Bronchial epithelial cell (primary cell): ENCODE measurements around the gene MDFI. TPM values are rescaled to one million over a fixed set of nuclear protein-coding genes. Genes with fewer than 3 reads are reported as not detected.

Experiments
- DNase-seq: peaks from one replicate; pipeline ENCODE4 v3.0.0-alpha.2; 2010; ENCODE audit warnings: low read depth
- FAIRE-seq: peaks from 2 replicates; lab custom pipeline; 2011; peaks lifted over from hg19 to GRCh38; lab: Jason Lieb, UNC
- H3K27me3 ChIP-seq: 2 replicates; pipeline ENCODE4 v1.5.1; 2011; ENCODE audit warnings: low read length; ENCODE audit not compliant: control insufficient read depth, insufficient read depth
- H3K36me3 ChIP-seq: 2 replicates; pipeline ENCODE4 v1.5.1; 2011; ENCODE audit warnings: low read length; ENCODE audit not compliant: control insufficient read depth, insufficient read depth
- H3K4me3 ChIP-seq: 2 replicates; pipeline ENCODE4 v1.5.1; 2011; ENCODE audit warnings: mild to moderate bottlenecking, low read depth, low read length, control low read depth
- CTCF ChIP-seq: IDR thresholded peaks from 2 replicates; pipeline ENCODE4 v1.5.1; 2011; ENCODE audit warnings: mild to moderate bottlenecking, moderate library complexity, low read length, control low read depth, inconsistent platforms; ENCODE audit not compliant: insufficient read depth, severe bottlenecking
- total RNA-seq: library from RNA; depleted of rRNA; stranded (reverse); fragments of >200 nt; gene quantifications from 2 replicates; pipeline ENCODE4 v1.2.1, GENCODE V29; 2014

Gene MDFI
- total RNA-seq, 1 donor from 2014 or later = 57.1 TPM

- Histone ChIP-seq H3K27me3 (peaks cover 2% of the 10 kb centered on the region), H3K4me3 (no peak overlapping the region), H3K36me3 (no peaks in the 10 kb centered on the region)
- FAIRE-seq (no peak), DNase-seq (no peak)
- TF ChIP-seq CTCF = no peak
Measured at GRCh38 chr6:41671376-41671775, 33.1 kb downstream of the MDFI start.

- FAIRE-seq (no peak), DNase-seq (no peak)
- no peak for TF ChIP-seq CTCF
- Histone ChIP-seq H3K27me3 (peaks cover 2% of the 10 kb centered on the region), H3K4me3 (no peak overlapping the region), H3K36me3 (no peaks in the 10 kb centered on the region)
Measured at GRCh38 chr6:41672016-41672415, 33.7 kb downstream of the MDFI start.

GRCh38 chr6:41672816-41673703 is 34.8 kb downstream of the MDFI start:
- no peak for FAIRE-seq
- TF ChIP-seq CTCF = no peak
- DNase-seq = no peak
- no peak overlapping the region for H3K4me3 ChIP-seq
- no peaks in the 10 kb centered on the region for H3K36me3 ChIP-seq
- H3K27me3 ChIP-seq = peaks cover 2% of the 10 kb centered on the region

- no peaks in the 10 kb centered on the region for H3K36me3 ChIP-seq
- peaks cover 2% of the 10 kb centered on the region for H3K27me3 ChIP-seq
- no peak for DNase-seq
- no peak for TF ChIP-seq CTCF
- FAIRE-seq = no peak
- no peak overlapping the region for H3K4me3 ChIP-seq
Measured at GRCh38 chr6:41673704-41674000, 35.4 kb downstream of the MDFI start.

- peaks cover 2% of the 10 kb centered on the region for H3K27me3 ChIP-seq
- no peak for TF ChIP-seq CTCF
- H3K4me3 ChIP-seq = no peak overlapping the region
- H3K36me3 ChIP-seq = no peaks in the 10 kb centered on the region
- FAIRE-seq = no peak
- DNase-seq = no peak
Measured at GRCh38 chr6:41674231-41675000, 36.1 kb downstream of the MDFI start.
